IPS-11a (cell line): Measurements from ENCODE around the gene PLSCR2.
"Not testable (repeated sequence)": the region's sequence is repeated elsewhere in the genome, so short reads cannot be mapped to it uniquely, and the experiment has no call there.

Experiments used
- H3K4me3 ChIP-seq: one replicate; pipeline ENCODE4 v1.5.1; 2013; ENCODE audit warnings: low read depth, low read length, control low read depth

PLSCR2 gene, protein sequence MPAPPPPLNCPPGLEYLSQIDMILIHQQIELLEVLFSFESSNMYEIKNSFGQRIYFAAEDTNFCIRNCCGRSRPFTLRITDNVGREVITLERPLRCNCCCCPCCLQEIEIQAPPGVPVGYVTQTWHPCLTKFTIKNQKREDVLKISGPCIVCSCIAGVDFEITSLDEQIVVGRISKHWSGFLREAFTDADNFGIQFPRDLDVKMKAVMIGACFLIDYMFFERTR

DNA sequence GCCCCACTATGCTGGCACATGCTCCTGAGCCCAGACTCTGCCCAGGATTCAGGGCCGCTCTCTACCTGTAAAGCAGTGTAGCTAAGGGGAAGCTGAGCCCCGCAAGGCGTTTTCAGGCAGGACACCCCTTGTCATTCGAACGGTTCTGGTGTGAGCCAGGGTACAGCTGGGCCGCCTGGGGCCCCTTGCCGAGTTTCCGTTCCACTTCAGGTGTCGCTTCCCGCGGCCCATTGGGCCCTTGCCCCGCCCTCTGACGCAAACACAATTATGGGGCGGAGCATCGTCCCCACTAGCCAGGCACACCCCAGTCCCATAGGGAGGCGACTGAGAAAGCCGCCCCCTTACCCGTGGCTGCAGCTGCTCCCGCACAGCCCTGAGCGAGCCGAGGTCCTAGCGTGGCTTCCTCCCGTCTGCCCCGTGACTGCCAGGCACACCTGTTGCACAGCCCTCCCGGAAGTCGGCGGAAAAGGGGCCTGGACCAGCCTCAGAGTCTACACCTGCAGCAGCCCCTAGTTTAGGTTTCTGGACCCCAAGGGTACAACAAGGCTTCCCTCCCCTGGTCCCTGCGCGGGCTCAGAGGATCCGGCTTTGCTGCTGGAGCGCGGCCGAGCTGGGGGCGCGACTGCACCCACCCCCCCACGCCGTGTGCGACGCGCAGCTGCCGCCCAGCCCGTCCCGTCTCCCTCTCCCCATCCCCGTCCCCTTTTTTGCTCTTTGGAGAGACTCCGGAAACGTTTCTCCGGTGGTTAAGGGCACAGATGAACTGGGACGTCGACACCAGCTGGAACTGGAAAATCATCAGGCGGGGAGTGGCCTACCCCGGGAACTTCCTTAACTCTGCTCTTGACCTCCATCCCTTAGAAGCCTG lies at the start of gene PLSCR2:
Gene PLSCR2, minus strand, starts transcription at position 412 of the 868 bp plus-strand sequence. CDS start 9,657 bp downstream, outside the sequence.
- H3K4me3 ChIP-seq = no peak within 1 kb of the TSS

DNA sequence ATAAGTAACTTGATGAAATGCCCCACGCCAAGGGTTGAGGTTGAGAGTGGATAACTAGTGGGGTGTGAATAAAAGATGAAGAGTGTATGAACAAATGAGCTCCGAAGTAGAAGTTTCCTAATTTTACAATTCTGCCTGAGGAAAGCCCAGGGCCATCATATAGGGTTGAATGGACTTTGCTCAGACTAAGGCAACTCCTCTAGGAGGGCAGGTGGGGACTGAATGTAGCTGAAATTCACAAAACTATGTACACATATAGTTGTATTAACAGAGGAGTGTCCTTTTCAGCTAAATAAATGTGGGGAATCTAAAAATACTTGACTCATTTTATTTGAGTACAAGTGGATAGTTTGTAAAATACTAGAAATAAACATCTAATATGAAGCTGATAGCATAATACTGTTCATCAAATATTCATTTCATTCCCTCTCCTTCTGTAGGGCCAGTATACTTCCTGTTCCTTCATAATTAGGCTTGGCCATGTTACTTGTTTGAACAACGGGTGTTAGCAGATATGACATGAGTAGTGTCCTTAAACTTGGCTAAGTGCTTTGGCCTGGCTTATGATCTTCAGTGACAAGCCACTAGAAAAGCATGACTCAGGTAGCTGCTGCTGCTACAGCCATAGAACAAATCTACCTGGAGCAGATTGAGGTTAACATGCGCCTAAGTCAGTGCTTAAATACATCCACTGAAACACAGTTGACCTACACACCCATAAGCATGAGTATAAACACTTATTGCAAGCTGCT lies 48.5 kb upstream of the PLSCR2 start:
- no peak overlapping the region for H3K4me3 ChIP-seq

DNA sequence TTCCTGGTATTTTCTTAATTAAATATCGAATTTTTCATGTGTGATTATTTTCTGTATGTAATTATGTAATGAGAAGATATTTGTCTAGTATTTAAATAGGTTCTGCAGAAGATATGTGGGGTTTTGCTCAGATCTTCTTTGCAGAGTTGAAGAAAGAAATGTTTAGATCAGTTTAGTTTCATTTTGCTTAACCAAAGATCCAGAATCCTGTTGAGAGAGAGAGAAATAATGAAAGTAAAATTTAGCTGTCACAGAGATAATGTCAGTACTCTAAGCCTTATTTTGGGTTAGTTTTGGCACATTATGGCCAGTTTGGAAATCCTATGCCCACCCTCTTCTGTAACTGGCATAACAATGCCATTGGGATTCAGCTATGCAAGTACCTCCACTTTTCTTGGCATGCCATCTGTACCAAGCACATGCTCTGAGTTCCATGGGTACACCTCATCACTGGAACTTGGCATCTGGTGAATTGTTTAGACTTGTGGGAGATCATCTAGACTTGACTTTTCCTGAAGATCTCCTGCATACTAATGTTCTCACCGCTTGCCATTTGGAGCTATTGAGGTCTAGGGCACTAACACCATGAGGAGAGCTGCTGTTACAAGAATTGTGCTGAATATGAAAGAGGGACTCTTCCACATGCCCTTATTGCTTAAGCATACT lies 44.2 kb upstream of the PLSCR2 start:
- H3K4me3 ChIP-seq = no peak overlapping the region

DNA sequence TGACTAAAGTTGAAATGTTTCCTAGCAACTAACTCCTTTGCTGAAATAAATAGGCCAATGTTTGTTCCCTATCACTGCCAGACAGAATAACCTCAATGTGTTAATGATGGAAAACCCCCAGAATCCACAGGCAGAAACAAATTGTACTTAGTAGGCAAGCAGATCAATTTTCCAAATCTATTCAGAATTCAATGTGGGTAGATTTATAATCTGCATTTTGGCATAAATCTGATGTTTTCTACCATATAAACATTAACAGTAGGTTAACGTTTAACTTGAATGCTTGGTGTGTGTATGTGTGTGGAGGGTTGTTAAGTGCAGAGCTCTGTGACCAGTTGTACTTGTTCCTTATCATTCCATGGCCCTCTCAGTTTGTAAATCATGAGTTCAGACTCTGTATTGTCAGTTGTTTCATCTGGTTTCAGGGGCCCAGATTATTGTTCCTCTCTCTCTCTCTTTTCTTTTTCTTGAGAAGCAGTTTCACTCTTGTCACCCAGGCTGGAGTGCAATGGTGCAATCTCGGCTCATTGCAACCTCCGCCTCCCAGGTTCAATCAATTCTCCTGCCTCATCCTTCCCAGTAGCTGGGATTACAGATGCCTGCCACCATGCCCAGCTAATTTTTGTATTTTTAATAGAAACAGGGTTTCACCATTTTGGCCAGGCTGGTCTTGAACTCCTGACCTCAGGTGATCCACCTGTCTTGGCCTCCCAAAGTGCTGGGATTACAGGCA lies 42.2 kb upstream of the PLSCR2 start:
- no peak overlapping the region for H3K4me3 ChIP-seq

DNA sequence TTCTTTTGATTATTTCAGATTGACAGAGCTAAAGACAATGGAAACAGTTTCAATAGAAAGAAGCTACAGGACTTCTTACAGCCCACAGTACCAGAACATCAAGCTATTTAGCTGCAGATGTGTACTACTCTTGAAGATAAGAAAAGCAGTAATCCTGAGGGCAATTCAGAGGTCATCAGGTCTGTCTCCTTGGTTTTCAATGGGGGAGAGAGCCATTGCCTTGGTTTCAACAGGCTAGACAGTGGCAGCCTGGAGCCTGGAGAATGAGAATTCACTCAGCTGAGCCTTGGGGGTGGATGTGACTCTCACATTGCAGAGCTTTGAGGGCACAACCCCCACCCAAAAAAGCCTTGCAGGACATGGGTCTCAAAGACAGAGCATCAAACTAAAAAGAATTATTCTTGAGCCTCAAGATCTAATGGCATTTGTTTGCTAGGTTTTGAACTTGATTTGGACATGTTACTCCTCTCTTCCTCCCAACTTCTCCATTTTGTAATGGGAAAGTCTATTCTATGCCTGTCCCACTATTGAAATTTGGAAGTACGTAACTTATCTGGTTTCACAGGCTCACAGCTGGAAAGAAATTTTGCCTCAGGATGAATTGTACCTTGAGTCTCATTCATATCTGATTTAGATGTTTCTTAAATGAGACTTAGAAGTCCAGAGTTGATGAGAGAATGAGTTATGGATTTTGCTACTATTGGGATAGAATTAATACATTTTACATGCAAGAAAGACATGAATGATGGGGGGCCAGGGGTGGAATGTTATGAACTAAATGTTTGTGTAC lies 38.2 kb upstream of the PLSCR2 start:
- no peak overlapping the region for H3K4me3 ChIP-seq

DNA sequence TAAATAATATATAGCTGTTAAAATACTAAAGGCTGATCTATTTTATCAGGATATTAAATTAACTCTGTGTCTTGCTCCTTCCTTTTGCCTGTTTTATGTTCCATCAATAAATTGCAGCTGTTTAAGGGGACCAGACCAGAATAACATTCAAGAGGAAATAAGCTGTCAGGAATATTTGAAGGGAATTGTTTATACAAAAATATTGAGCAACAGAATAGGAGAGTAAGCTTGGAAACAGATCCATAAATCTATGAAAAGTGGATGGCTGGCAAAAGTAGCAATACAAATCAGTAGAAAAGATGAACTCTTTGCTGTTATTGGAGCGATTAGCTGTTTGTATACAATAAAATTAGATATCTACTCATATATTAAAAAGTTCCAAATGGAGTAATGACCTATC lies 36.2 kb upstream of the PLSCR2 start:
- H3K4me3 ChIP-seq = no peak overlapping the region

DNA sequence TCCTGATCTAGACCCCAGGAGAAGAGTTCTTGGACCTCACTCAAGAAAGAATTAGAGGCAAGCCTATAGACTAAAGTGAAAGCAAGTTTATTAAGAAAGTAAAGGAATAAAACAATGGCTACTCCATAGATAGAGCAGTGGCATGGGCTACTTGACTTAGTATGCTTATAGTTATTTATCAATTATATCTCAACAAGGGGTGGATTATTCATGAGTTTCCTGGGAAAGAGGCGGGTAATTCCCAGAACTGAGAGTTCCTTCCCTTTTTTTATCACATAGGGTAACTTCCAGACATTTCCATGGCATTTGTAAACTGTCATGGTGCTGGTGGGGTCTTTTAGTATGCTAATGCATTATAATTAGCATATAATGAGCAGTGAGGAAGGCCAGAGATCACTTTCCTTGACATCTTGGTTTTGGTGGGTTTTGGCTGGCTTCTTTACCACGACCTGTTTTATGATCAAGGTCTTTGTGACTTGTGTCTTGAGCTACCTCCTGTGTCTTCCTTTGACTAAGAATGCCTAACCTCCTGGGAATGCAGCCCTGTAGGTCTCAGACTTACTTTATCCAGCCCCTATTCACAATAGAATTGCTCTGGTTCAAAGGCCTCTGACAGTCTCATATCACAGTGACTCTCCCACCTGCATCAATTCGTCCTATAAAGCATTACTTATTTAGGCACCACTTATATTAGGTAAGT lies 35.3 kb upstream of the PLSCR2 start:
- H3K4me3 ChIP-seq = no peak overlapping the region

DNA sequence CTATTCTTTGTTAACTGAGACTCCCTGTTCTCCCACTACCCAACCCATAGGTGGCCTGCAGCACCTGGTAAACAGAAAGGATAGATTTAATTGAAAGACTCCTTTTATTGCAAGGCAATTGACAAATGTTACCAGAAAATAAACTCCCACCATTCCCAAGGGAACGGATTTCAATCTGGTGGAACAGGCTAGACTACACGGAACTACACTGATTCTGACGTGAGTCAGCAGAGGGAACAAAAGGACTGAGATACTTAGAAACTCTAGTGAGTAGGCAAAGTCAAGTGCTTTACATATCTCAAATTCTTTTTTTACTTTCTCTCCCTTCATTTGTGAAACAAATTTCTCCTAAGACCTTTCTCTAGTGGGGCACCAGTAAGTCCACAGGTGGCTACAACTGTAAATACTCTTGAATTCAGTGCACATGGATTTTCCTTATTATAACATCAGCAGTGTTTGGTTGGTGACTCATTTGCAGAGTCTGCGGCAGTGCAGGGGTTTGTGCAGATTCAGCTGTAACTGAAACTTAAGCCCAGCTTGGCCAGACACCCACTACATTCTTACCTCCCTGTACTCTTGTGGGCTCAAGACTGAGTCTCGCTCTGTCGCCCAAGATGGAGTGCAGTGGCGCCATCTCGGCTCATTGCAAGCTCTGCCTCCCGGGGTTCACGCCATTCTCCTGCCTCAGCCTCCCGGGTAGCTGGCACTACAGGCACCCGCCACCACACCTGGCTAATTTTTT lies 34.3 kb upstream of the PLSCR2 start:
- H3K4me3 ChIP-seq = no peak overlapping the region

DNA sequence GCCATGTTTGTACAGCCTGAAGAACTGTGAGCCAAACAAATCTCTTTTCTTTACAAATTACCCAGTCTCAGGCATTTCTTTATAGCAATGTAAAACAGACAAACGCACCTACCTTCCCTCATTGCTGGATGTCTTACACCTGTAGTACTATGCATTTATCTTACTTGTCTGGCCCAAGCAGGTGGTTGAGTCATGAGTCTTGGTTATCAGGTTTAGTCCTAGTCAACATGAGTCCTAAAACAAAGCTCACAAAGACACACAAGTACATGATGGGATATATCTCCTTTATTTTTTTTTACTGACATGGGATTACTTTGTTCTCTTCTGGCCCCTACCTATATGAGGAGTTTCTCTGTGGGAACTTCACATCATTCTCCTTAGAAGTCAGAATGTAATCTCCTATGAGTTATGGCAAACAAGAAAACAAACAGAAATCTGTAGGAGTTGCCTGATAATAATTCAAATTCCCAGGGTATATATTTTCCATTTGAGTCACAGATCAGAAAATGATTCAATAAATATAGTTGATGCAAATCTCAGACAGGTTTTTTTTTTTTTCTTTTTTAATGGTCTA lies 33.6 kb upstream of the PLSCR2 start:
- H3K4me3 ChIP-seq = no peak overlapping the region

DNA sequence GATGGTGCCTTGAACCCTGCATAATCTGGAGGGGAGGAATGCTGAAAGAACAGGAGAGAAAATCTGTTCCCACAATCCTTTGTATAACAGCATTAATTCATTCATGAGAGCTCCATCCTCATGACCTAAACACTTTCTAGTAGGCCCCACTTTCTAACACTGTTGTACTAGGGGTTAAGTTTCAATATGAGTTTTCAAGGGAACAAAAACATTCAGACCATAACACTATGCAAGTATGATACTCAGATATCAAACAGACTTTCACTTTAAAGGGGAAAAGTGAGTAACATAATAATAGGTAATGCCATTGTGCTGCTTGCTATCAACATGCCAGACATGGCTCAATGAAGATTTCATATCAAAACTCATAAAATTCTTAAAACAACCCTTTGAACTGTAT lies 32.4 kb upstream of the PLSCR2 start:
- H3K4me3 ChIP-seq = no peak overlapping the region

DNA sequence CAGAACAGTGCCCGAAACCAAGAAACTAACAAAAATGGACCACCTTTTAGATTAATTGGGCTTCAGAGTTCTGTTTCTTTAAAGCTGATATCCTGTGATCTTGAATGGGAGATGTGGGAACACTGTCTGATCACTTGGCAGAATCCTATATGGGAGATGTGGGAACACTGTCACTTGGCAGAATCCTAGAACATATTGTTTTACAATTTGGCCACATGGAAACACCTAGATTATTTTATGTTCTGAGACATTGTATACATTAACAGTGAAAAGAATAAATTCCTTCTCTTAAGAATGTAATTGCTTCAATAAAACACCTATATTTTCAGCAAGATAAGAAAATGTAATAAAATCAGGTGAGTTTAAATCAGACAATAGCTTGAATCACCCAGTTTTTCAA lies 30.3 kb upstream of the PLSCR2 start:
- H3K4me3 ChIP-seq = no peak overlapping the region

DNA sequence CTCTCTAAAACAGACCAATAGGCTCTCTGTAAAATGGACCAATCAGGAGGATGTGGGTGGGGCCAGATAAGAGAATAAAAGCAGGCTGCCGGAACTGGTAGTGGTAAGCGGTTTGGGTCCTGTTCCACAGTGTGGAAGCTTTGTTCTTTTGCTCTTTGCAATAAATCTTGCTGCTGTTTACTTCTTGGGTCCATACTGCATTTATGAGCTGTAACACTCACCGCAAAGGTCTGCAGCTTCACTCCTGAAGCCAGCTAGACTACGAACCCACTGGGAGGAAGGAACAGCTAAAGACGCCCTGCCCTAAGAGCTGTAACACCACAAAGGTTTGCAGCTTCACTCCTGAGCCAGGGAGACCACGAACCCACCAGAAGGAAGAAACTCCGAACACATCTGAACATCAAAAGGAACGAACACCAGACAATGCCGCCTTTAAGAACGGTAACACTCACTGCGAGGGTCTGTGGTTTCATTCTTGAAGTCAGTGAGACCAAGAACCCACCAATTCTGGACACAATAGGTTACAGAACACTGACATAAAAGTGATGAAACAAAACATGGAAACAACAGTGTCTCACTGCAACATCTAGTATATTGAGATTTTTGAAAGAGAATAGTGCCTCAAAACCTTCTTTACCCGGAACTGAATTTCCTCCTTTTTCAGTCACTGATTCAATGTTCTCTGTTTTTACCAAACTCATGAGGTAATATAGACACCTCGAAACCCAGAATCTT lies 28.8 kb upstream of the PLSCR2 start:
- H3K4me3 ChIP-seq = no peak overlapping the region

DNA sequence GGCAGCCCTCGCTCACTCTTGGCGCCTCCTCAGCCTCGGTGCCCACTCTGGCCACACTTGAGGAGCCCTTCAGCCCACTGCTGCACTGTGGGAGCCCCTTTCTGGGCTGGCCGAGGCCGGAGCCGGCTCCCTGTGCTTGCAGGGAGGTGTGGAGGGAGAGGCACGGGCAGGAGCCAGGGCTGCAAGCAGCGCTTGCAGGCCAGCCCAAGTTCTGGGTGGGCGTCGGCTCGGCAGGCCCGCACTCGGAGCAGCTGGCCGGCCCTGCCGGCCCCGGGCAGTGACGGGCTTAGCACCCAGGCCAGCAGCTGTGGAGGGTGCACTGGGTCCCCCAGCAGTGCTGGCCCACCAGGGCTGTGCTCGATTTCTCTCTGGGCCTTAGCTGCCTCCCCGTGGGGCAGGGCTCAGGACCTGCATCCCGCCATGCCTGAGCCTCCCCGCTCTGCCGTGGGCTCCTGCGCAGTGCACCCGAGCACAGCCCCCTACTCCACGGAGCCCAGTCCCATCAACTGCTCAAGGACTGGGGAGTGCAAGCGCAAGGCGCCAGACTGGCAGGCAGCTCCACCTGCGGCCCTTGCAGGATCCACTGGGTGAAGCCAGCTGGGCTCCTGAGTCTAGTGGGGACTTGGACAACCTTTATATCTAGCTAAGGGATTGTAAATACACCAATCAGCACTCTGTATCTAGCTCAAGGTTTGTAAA lies 27.9 kb upstream of the PLSCR2 start:
- not testable (repeated sequence) for H3K4me3 ChIP-seq

DNA sequence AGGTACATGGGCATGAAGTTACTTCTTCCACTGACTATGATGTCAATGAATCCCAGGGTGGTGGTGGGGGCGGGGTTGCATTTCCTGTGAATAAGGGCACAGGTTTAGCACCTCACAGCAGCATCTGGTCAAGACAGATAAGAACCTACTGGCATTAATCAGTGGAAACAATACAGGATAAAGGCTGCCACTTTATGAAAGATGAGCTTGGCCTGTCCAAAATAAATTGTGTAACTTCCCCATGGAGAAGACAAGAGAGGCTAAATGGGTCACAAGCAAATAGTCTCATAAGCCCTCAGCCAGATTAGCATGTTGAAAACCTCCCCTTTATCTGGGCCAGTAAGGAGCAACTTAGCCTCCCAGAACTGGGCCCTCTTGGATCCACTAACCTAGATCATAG lies 27.4 kb upstream of the PLSCR2 start:
- H3K4me3 ChIP-seq = no peak overlapping the region

DNA sequence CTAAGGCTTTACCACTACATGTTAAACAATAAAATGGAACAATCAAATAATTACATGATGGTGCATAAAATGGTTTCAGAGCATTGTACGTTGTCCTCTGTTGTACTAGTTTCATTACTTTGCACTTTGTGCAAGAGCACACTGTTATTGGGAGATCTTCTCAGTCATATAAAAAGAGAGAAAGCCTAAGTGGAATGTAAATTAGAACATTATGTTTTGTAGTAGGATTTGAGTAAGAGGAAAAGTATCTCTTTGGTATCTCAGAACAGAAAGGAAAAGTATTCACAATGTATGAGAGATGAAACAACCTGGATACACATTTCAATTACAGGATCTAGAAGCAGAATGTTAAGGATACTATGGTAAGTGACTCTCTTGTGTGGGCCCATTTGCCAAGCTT lies 26.9 kb upstream of the PLSCR2 start:
- H3K4me3 ChIP-seq = no peak overlapping the region

DNA sequence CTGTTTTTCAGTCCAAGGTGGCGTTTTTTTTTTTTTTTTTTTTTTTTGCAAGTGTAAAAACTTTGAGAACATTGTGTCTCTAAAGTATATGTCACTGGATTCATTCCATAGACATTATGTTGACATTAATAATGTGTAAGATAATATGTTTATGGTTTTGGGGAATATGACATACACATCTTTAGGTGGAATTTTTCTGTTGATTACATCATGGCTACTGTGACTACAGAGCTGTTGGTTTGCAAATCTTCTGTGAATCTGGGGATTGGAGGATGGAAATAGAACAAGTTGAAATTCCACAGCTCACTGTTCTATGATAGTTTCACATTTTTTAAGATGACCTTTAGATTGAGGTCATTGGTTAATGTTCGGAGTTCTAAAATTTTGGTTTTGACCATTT lies 24.4 kb upstream of the PLSCR2 start:
- no peak overlapping the region for H3K4me3 ChIP-seq

DNA sequence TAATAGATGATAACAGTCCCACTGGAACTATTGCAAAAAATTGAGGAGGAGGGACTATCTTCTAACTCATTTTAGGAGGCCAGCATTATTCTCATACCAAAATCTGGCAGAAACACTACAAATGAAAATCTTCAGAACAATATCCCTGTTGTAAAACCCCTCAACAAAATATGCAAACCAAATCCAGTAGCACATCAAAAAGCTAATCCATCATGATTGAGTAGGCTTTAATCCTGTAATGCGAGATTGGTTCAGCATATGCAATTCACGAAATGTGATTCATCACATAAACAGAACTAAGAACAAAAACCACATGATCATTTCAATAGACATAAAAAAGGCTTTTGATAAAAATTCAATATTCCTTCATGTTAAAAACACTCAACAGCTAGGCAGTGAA lies 23.9 kb upstream of the PLSCR2 start:
- no peak overlapping the region for H3K4me3 ChIP-seq
